Thyroid gland (tissue), 4 donors: Measurements from ENCODE around the gene HCFC1. TPM values are rescaled to one million over a fixed set of nuclear protein-coding genes. Genes with fewer than 3 reads are reported as not detected.
A peak's percentile ranks its signal among the peaks of the same experiment; 100 is the strongest.

Source experiments
- DNase-seq, 2 donors: peaks; one replicate each; pipeline ENCODE4 v3.0.0-alpha.2; 2019
- H3K27ac ChIP-seq, 3 donors: fragments of 200-600 bp; sonication (generic); 1 replicate in 2 of 3; 2 replicates in 1 of 3; pipeline ENCODE4 v1.5.1; 2016 to 2019; ENCODE audit warnings: mild to moderate bottlenecking in 1 of 3, moderate library complexity in 1 of 3
- H3K27me3 ChIP-seq: fragments of 200-600 bp; sonication (generic); one replicate; pipeline ENCODE4 v1.5.1; 2019
- H3K36me3 ChIP-seq, 2 donors: fragments of 200-600 bp; sonication (generic); one replicate each; pipeline ENCODE4 v1.5.1; 2016 to 2019
- H3K4me1 ChIP-seq, 2 donors: fragments of 200-600 bp; sonication (generic); one replicate each; pipeline ENCODE4 v1.5.1; 2017 to 2019
- H3K4me3 ChIP-seq, 3 donors: fragments of 200-600 bp; sonication (generic); replicated peaks in 1 of 3; 1 replicate in 2 of 3; 2 replicates in 1 of 3; pipeline ENCODE4 v1.5.1; 2016; ENCODE audit warnings: mild to moderate bottlenecking in 1 of 3
- H3K9me3 ChIP-seq: fragments of 200-600 bp; sonication (generic); one replicate; pipeline ENCODE4 v1.5.1; 2017
- POLR2A ChIP-seq, 2 donors: fragments of 450-650 bp; IDR thresholded peaks; one replicate each; pipeline ENCODE4 v1.6.1; 2017; ENCODE audit warnings: antibody characterized with exemption in 2 of 2, mild to moderate bottlenecking in 2 of 2, moderate library complexity in 1 of 2
- WGBS, 2 donors: methylation state at CpG; one replicate each; pipeline ENCODE4 v1.1.5; 2017; 5-methylcytosine and 5-hydroxymethylcytosine counted together
- intact Hi-C: fragments of 100-400 bp; cut with DNase I; formaldehyde crosslinking; loops from one replicate; pipeline ENCODE4 v1.15.1; 2023
- total RNA-seq, 4 donors: library from RNA; depleted of rRNA; stranded (reverse); fragments of >200 nt; gene quantifications; one replicate each; pipeline ENCODE4 v1.2.3, GENCODE V29; 2016
- TF ChIP-seq, protein P1 (sequence below), 6 experiments: fragments of 200-600 bp in 3 of 6; fragments of 450-650 bp in 3 of 6; sonication (generic) in 3 of 6; IDR thresholded peaks; one replicate each; pipeline ENCODE4 v1.5.1; 2016 to 2019; ENCODE audit warnings: antibody characterized with exemption in 6 of 6, mild to moderate bottlenecking in 2 of 6, inconsistent platforms in 1 of 6, moderate library complexity in 1 of 6

HCFC1 gene
- total RNA-seq, 4 donors from 2014 or later = 23.5 to 119 (median 52.3) TPM

GRCh38 chrX:153969904-153970356 lies 1.7 kb downstream of the HCFC1 start:
- Histone ChIP-seq H3K27ac (peak overlapping the region in 2 of 3 donors; percentile 98 to 99), H3K4me3 (peak overlapping the region in 1 of 3 donors; percentile 66), H3K36me3 (no peaks in the 10 kb centered on the region), H3K27me3 (no peaks in the 10 kb centered on the region), H3K4me1 (peaks cover 26 to 45% of the 10 kb centered on the region in 2 donors), H3K9me3 (no peaks in the 10 kb centered on the region)
- intact Hi-C loops = no loop called here
- 3 to 13% methylated on average over 3 to 15 of the region's 26 CpGs for WGBS, 2 donors
- peak; percentile 37 for DNase-seq
- TF ChIP-seq, protein P1, sequence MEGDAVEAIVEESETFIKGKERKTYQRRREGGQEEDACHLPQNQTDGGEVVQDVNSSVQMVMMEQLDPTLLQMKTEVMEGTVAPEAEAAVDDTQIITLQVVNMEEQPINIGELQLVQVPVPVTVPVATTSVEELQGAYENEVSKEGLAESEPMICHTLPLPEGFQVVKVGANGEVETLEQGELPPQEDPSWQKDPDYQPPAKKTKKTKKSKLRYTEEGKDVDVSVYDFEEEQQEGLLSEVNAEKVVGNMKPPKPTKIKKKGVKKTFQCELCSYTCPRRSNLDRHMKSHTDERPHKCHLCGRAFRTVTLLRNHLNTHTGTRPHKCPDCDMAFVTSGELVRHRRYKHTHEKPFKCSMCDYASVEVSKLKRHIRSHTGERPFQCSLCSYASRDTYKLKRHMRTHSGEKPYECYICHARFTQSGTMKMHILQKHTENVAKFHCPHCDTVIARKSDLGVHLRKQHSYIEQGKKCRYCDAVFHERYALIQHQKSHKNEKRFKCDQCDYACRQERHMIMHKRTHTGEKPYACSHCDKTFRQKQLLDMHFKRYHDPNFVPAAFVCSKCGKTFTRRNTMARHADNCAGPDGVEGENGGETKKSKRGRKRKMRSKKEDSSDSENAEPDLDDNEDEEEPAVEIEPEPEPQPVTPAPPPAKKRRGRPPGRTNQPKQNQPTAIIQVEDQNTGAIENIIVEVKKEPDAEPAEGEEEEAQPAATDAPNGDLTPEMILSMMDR (IDR thresholded peaks at IDR 0.05) = no peak
- no peak for TF ChIP-seq POLR2A (IDR thresholded peaks at IDR 0.05)

DNA sequence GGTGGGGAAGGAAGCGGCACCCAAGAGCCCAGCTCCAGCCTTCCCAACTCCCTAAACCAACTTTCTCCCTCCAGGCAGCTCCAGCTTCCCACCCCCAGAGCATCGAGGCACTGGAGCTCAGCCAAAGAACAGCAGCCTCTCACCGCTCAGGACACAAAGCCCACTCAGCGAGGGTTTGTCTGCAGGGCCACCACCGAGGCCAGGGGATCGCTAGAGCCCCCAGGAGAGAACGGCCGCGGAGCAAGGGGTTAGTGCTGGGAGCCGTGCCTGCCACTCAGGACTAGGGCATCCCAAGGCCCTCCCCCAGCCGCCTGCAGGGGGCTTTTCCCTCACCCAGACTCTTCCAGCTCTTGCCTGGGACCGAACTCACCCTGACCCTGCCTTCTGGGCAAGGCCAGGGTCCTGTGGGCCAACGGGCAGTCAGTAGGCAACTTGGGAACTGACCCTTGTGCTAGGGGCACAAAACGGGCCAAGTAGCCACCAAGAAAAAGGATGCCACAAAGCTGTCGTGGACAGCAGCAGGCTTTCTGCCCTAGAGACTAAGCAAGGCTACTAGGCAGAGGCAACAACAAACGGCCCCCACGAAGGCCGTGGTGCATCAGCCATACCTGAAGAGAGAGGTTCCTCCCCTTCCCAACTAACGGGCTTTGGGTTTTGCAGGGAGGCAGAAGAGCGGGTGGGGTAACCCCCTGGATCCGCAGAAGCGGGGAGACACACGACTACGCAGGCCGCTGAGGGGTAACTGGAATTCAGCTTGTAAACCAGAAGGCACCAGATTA lies 2.3 kb downstream of the HCFC1 start:
- H3K27ac ChIP-seq = peak overlapping the region in 2 of 3 donors; percentile 98 to 99
- no peak for DNase-seq
- no peaks in the 10 kb centered on the region for H3K36me3 ChIP-seq
- WGBS, 2 donors = 11 to 23% methylated on average over 11 to 13 of the region's 25 CpGs
- no peak for TF ChIP-seq POLR2A (IDR thresholded peaks at IDR 0.05)
- TF ChIP-seq, protein P1 (IDR thresholded peaks at IDR 0.05) = no peak
- no peaks in the 10 kb centered on the region for H3K9me3 ChIP-seq
- intact Hi-C loops = no loop called here
- H3K27me3 ChIP-seq = no peaks in the 10 kb centered on the region
- peaks cover 26 to 45% of the 10 kb centered on the region in 2 donors for H3K4me1 ChIP-seq
- peak overlapping the region in 1 of 3 donors; percentile 66 for H3K4me3 ChIP-seq

DNA sequence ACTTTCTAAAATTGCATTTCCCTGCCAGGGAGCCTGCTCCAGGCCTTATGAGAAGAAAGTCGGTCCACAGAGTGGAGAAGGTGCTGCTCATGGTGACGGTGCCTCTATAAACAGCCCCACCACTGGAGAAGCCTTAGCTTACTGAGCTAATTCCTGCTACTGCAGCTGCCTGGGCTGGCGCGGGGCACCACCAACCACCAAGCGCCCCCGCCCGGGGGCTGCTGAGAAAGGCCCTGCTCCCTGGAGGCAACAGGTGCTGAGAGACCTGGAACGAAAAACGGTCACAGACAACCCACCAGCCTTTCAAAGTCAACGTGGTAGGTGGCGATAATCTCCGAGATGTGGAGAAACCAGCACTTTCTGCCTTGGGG lies 2.9 kb downstream of the HCFC1 start:
- no peak for DNase-seq
- Histone ChIP-seq H3K27me3 (no peaks in the 10 kb centered on the region), H3K9me3 (no peaks in the 10 kb centered on the region), H3K36me3 (peaks cover 0 to under 1% of the 10 kb centered on the region in 2 donors), H3K4me3 (no peak overlapping the region), H3K4me1 (peaks cover 26 to 41% of the 10 kb centered on the region in 2 donors), H3K27ac (no peak overlapping the region)
- 0 to 34% methylated on average over 2 to 8 of the region's 12 CpGs for WGBS, 2 donors
- intact Hi-C loops = no loop called here
- TF ChIP-seq POLR2A (IDR thresholded peaks at IDR 0.05) = no peak
- TF ChIP-seq, protein P1 (IDR thresholded peaks at IDR 0.05) = no peak

DNA sequence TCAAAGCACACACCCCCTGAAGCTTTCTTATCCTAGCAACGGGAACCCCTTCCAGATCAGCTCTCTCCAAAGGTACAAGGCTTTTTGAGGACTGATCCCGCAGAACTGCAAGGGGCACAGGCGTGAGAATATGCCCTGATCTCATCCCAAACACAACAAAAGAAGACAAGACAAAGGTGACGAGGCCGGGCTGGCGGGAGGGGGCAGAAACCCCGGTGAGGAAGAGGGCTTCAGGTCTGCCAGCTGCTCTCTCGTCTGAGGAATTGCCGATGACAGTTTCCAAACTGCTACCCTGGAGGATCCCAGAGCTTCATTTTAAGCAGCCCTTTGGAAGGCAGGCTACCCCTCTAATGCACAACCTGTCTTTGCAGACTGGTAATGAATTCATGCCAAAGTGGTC lies 3.4 kb downstream of the HCFC1 start:
- H3K4me3 ChIP-seq = no peak overlapping the region
- no peaks in the 10 kb centered on the region for H3K9me3 ChIP-seq
- peaks cover 26 to 36% of the 10 kb centered on the region in 2 donors for H3K4me1 ChIP-seq
- TF ChIP-seq POLR2A (IDR thresholded peaks at IDR 0.05) = no peak
- TF ChIP-seq, protein P1 (IDR thresholded peaks at IDR 0.05) = no peak
- intact Hi-C loops = no loop called here
- no peak overlapping the region for H3K27ac ChIP-seq
- 40 to 58% methylated on average over 1 to 9 of the region's 9 CpGs for WGBS, 2 donors
- H3K36me3 ChIP-seq = peaks cover 0 to 6% of the 10 kb centered on the region in 2 donors
- DNase-seq = no peak
- no peaks in the 10 kb centered on the region for H3K27me3 ChIP-seq

GRCh38 chrX:153967536-153968224 lies 3.9 kb downstream of the HCFC1 start:
- H3K9me3 ChIP-seq = no peaks in the 10 kb centered on the region
- 48 to 65% methylated on average over 8 to 16 of the region's 16 CpGs for WGBS, 2 donors
- H3K4me1 ChIP-seq = peaks cover 26 to 34% of the 10 kb centered on the region in 2 donors
- peaks cover 0 to 6% of the 10 kb centered on the region in 2 donors for H3K36me3 ChIP-seq
- DNase-seq = no peak
- H3K4me3 ChIP-seq = no peak overlapping the region
- H3K27me3 ChIP-seq = no peaks in the 10 kb centered on the region
- H3K27ac ChIP-seq = no peak overlapping the region
- no peak for TF ChIP-seq POLR2A (IDR thresholded peaks at IDR 0.05)
- TF ChIP-seq, protein P1 (IDR thresholded peaks at IDR 0.05) = no peak
- intact Hi-C loops = no loop called here
